Left lung (tissue), 10 donors: ENCODE results near the gene TNIK. TPM values are rescaled to one million over a fixed set of nuclear protein-coding genes. Genes with fewer than 3 reads are reported as not detected.
"Not testable (repeated sequence)": the region's sequence is repeated elsewhere in the genome, so short reads cannot be mapped to it uniquely, and the experiment has no call there.

Experiments used
- ATAC-seq: fragments of 200-7000 bp; cut with Tn5 transposase; one replicate; pipeline ENCODE4 v1.9.1; 2020; ENCODE audit warnings: moderate library complexity
- DNase-seq, 4 donors: peaks; one replicate each; pipeline ENCODE4 v3.0.0-alpha.2; 2013 to 2020
- H3K27ac ChIP-seq, 2 donors: fragments of 200-600 bp; sonication (generic) in 1 of 2; one replicate each; pipeline versions ENCODE4 v1.5.0 to v1.8.0; 2020 to 2021
- H3K27me3 ChIP-seq, 2 donors: fragments of 200-600 bp; sonication (generic) in 1 of 2; one replicate each; pipeline versions ENCODE4 v1.5.0 to v1.8.0; 2020 to 2021
- H3K36me3 ChIP-seq, 2 donors: fragments of 200-600 bp; sonication (generic) in 1 of 2; one replicate each; pipeline versions ENCODE4 v1.5.0 to v1.8.0; 2020 to 2021
- H3K4me1 ChIP-seq, 2 donors: fragments of 200-600 bp; one replicate each; pipeline ENCODE4 v1.8.0; 2021
- H3K4me3 ChIP-seq, 2 donors: fragments of 200-600 bp; sonication (generic) in 1 of 2; one replicate each; pipeline versions ENCODE4 v1.5.0 to v1.8.0; 2020 to 2021; ENCODE audit warnings: mild to moderate bottlenecking in 1 of 2
- H3K9me3 ChIP-seq, 2 donors: fragments of 200-600 bp; sonication (generic) in 1 of 2; one replicate each; pipeline versions ENCODE4 v1.5.0 to v1.8.0; 2020 to 2021
- intact Hi-C, 2 donors: fragments of 100-400 bp; cut with DNase I; formaldehyde crosslinking; loops; one replicate each; pipeline versions ENCODE4 v1.11.2 to v1.14.2; 2022
- polyA plus RNA-seq, 6 donors: library from polyadenylated mRNA; unstranded; fragments of 120-200 nt; gene quantifications; one replicate each; pipeline ENCODE4 v1.2.1, GENCODE V29; 2013; ENCODE audit not compliant: insufficient read length in 6 of 6
- total RNA-seq, 2 donors: library from RNA; stranded (reverse); fragmentation: NEBNext Ultra II Directional; extraction: Animal tissue kit (Norgen Biotek cat#: 25700); gene quantifications; one replicate each; pipeline ENCODE4 v1.2.1, GENCODE V29; 2021
- TF ChIP-seq, protein P1 (sequence below), 2 donors: fragments of 200-600 bp; sonication (generic) in 1 of 2; IDR thresholded peaks; one replicate each; pipeline versions ENCODE4 v1.5.0 to v1.8.0; 2021; ENCODE audit warnings: antibody characterized with exemption in 2 of 2
- donor health status: DM: no; HTN: yes; CAD: no.
- donor health status: DM: no; HTN: no; CAD: no.

The TNIK gene
- total and polyA plus RNA-seq, 8 donors, result 14.8 to 42.0 (median 17.4) TPM

DNA sequence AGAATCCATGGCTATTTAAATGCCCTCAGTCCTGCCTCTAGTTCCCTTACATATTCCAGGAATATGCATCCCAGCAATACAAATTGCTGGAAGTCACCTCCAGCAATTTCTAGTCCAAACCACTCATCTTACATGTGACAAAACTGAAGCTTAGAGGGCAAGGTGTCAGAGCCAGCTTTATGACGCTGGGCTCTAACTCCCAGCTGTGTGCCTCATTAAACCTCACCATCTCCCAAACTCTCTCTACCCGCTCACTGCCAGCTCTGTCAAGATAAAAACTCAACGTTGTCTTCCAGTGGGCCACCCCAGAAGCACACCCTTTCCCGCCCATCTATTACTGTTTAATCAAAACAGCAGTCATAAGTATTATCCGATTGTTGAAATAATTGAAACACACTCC is 7.9 kb downstream of the TNIK start:
- ATAC-seq (no peak), DNase-seq (no peak)
- Histone ChIP-seq H3K27me3 (peaks cover 0 to 6% of the 10 kb centered on the region in 2 donors), H3K4me1 (peaks cover 3 to 14% of the 10 kb centered on the region in 2 donors), H3K9me3 (no peaks in the 10 kb centered on the region), H3K36me3 (no peaks in the 10 kb centered on the region), H3K4me3 (no peak overlapping the region), H3K27ac (no peak overlapping the region)
- intact Hi-C loops, result no loop called here
- TF ChIP-seq, protein P1, sequence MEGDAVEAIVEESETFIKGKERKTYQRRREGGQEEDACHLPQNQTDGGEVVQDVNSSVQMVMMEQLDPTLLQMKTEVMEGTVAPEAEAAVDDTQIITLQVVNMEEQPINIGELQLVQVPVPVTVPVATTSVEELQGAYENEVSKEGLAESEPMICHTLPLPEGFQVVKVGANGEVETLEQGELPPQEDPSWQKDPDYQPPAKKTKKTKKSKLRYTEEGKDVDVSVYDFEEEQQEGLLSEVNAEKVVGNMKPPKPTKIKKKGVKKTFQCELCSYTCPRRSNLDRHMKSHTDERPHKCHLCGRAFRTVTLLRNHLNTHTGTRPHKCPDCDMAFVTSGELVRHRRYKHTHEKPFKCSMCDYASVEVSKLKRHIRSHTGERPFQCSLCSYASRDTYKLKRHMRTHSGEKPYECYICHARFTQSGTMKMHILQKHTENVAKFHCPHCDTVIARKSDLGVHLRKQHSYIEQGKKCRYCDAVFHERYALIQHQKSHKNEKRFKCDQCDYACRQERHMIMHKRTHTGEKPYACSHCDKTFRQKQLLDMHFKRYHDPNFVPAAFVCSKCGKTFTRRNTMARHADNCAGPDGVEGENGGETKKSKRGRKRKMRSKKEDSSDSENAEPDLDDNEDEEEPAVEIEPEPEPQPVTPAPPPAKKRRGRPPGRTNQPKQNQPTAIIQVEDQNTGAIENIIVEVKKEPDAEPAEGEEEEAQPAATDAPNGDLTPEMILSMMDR (IDR thresholded peaks at IDR 0.05), result no peak

DNA sequence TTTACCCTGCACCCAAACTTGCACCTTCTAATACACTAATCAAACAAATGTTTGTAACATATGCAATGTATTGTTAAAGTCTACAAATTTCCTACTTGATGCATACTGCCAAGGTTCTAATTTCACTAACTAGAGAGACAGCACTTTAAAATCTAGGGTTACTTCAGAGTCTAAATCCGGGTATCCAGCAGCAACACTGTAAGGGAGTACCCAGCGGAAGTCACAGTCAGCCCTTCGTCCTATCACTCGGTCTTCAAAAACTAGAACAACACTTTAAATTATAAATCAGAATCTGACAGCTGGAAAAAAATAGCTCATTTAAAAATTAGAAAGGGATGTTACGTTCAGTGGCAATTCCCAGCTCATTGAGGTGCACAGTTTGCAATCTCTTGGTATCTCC is 8.3 kb downstream of the TNIK start:
- ATAC-seq, result no peak
- Histone ChIP-seq H3K4me3 (no peak overlapping the region), H3K27ac (no peak overlapping the region), H3K27me3 (peaks cover 0 to 2% of the 10 kb centered on the region in 2 donors), H3K4me1 (peaks cover 0 to 10% of the 10 kb centered on the region in 2 donors), H3K9me3 (no peaks in the 10 kb centered on the region), H3K36me3 (no peaks in the 10 kb centered on the region)
- intact Hi-C loops, result no loop called here
- TF ChIP-seq, protein P1 (IDR thresholded peaks at IDR 0.05), result no peak
- no peak for DNase-seq

DNA sequence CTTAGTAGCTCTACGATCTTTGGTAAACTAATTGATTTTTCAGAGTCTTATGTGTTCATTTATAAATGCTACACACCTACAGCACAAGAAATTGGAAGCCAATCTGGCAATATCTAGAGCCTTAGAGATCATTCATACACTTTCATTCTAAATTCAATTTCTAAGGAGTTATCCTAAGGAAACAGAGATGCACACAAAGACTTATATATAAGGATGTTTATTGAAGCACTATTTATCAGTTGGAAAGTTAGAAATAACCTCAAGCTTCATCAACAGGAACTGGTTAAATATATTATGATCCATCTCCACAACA is 12.7 kb downstream of the TNIK start:
- intact Hi-C loops, H3K27me3 ChIP-seq, DNase-seq, H3K4me3 ChIP-seq, H3K9me3 ChIP-seq, H3K27ac ChIP-seq, H3K4me1 ChIP-seq, H3K36me3 ChIP-seq, ATAC-seq: not testable (repeated sequence)

DNA sequence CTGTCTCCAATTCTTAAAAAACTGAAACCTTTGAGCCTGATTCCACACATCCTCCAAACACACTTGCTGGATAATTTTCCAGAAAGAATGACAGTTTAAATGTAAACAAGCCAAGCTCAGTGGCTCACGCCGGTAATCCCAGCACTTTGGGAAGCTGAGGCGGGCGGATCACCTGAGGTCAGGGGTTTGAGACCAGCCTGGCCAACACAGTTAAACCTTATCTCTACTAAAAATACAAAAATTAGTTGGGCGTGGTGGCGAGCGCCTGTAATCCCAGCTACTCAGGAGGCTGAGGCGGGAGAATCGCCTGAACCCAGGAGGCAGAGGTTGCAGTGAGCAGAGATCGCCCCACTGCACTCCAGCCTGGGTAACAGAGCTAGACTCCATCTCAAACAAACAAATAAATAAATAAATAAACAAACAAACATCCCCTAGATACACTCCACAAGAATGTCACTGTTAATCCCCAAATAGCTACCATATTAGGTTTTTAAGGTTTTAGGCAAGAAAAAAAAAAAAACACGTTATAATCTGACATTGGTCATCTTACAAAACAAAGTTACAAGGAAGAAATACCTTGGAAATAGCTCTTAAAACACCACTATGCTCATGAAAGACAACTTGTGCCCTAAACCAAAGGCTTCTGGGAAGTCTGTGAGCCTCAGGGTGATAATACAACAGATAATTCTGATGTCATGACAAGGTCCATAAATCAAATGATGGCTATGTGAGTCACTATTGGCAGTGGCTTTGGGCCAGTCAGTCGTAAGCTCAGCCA is 13.2 kb downstream of the TNIK start:
- TF ChIP-seq, protein P1 (IDR thresholded peaks at IDR 0.05), result no peak
- no peak for ATAC-seq
- Histone ChIP-seq H3K36me3 (no peaks in the 10 kb centered on the region), H3K4me1 (no peaks in the 10 kb centered on the region), H3K27ac (no peak overlapping the region), H3K9me3 (no peaks in the 10 kb centered on the region), H3K27me3 (no peaks in the 10 kb centered on the region), H3K4me3 (no peak overlapping the region)
- intact Hi-C loops, result no loop called here
- DNase-seq, result no peak

DNA sequence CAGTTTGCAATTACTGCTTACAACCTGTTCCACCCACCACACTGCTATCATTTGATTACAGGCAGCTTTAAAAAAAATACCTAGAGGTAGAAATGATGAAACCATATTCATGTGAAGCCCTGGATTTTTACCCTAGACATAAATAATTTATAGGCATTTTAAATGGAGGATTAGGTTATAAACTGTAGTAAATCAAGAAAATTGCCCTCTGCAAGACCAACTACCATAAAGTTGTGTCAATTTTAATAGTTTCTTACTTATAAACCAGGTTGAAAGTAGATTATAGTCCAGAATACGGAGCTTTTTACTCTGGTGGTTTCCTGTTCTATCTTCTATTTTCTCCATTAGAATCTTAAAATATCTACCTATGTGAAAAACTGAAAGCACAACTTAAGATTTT is 13.9 kb downstream of the TNIK start:
- no peak for DNase-seq
- no peak for ATAC-seq
- TF ChIP-seq, protein P1 (IDR thresholded peaks at IDR 0.05), result no peak
- Histone ChIP-seq H3K4me3 (no peak overlapping the region), H3K27me3 (no peaks in the 10 kb centered on the region), H3K9me3 (no peaks in the 10 kb centered on the region), H3K27ac (no peak overlapping the region), H3K4me1 (no peaks in the 10 kb centered on the region), H3K36me3 (no peaks in the 10 kb centered on the region)
- intact Hi-C loops, result no loop called here
